ENCODE data around the gene C3orf38.

C3orf38 gene

GRCh38 chr3:88149509-88150362 is at the start of gene C3orf38:
TSS of gene C3orf38 (plus strand) at chr3:88149959. CDS start at chr3:88150053, 94 bp downstream.
- DNase-seq (ENCODE audit: low read depth, low spot score) = peak; percentile 82
- TF ChIP-seq ZNF274 (IDR thresholded peaks at IDR 0.05; ENCODE audit: low read depth, low read length) = no peak
- TF ChIP-seq YY1 (IDR thresholded peaks at IDR 0.05; ENCODE audit: insufficient read depth, insufficient read length) = peak; percentile 33
- Histone ChIP-seq H3K9ac (ENCODE audit: insufficient read length, low read depth) (peak within 1 kb of the TSS; percentile 97), H3K4me1 (ENCODE audit: insufficient read depth, insufficient read length) (no peaks in the 10 kb centered on the region), H3K4me3 (ENCODE audit: insufficient read length, low read depth) (peak within 1 kb of the TSS; percentile 97), H3K36me3 (ENCODE audit: insufficient read depth, insufficient read length, low read length) (peaks cover 25% of the 10 kb centered on the region), H3K27me3 (ENCODE audit: insufficient read depth, insufficient read length) (no peaks in the 10 kb centered on the region), H3K9me3 (ENCODE audit: insufficient read depth, low read length) (no peaks in the 10 kb centered on the region)

GRCh38 chr3:88101142-88101541 is 48.6 kb upstream of the C3orf38 start:
- H3K27me3 ChIP-seq (ENCODE audit: insufficient read depth, insufficient read length) = no peaks in the 10 kb centered on the region
- no peaks in the 10 kb centered on the region for H3K36me3 ChIP-seq (ENCODE audit: insufficient read depth, insufficient read length, low read length)
- H3K9ac ChIP-seq (ENCODE audit: insufficient read length, low read depth) = no peak overlapping the region
- no peak overlapping the region for H3K4me3 ChIP-seq (ENCODE audit: insufficient read length, low read depth)
- no peak for DNase-seq (ENCODE audit: low read depth, low spot score)
- no peak for TF ChIP-seq SUZ12 (IDR thresholded peaks at IDR 0.05; ENCODE audit: extremely low read depth, insufficient read depth, insufficient read length)
- no peak for TF ChIP-seq ZNF274 (IDR thresholded peaks at IDR 0.05; ENCODE audit: low read depth, low read length)
- no peak for TF ChIP-seq YY1 (IDR thresholded peaks at IDR 0.05; ENCODE audit: insufficient read depth, insufficient read length)
- H3K9me3 ChIP-seq (ENCODE audit: insufficient read depth, low read length) = no peaks in the 10 kb centered on the region
- no peaks in the 10 kb centered on the region for H3K4me1 ChIP-seq (ENCODE audit: insufficient read depth, insufficient read length)

- H3K9ac ChIP-seq (ENCODE audit: insufficient read length, low read depth) = no peak overlapping the region
- DNase-seq (ENCODE audit: low read depth, low spot score) = no peak
- H3K36me3 ChIP-seq (ENCODE audit: insufficient read depth, insufficient read length, low read length) = no peaks in the 10 kb centered on the region
- H3K4me1 ChIP-seq (ENCODE audit: insufficient read depth, insufficient read length) = no peaks in the 10 kb centered on the region
- no peaks in the 10 kb centered on the region for H3K9me3 ChIP-seq (ENCODE audit: insufficient read depth, low read length)
- TF ChIP-seq ZNF274 (IDR thresholded peaks at IDR 0.05; ENCODE audit: low read depth, low read length) (no peak), SUZ12 (IDR thresholded peaks at IDR 0.05; ENCODE audit: extremely low read depth, insufficient read depth, insufficient read length) (no peak), YY1 (IDR thresholded peaks at IDR 0.05; ENCODE audit: insufficient read depth, insufficient read length) (no peak)
- H3K27me3 ChIP-seq (ENCODE audit: insufficient read depth, insufficient read length) = no peaks in the 10 kb centered on the region
- H3K4me3 ChIP-seq (ENCODE audit: insufficient read length, low read depth) = no peak overlapping the region
These were observed 44.4 kb upstream of the C3orf38 start for GRCh38 chr3:88105325-88105724.

- H3K36me3 ChIP-seq (ENCODE audit: insufficient read depth, insufficient read length, low read length) = peaks cover 2% of the 10 kb centered on the region
- DNase-seq (ENCODE audit: low read depth, low spot score) = no peak
- H3K9ac ChIP-seq (ENCODE audit: insufficient read length, low read depth) = no peak overlapping the region
- no peak overlapping the region for H3K4me3 ChIP-seq (ENCODE audit: insufficient read length, low read depth)
- H3K9me3 ChIP-seq (ENCODE audit: insufficient read depth, low read length) = no peaks in the 10 kb centered on the region
- no peaks in the 10 kb centered on the region for H3K4me1 ChIP-seq (ENCODE audit: insufficient read depth, insufficient read length)
- TF ChIP-seq SUZ12 (IDR thresholded peaks at IDR 0.05; ENCODE audit: extremely low read depth, insufficient read depth, insufficient read length) (no peak), YY1 (IDR thresholded peaks at IDR 0.05; ENCODE audit: insufficient read depth, insufficient read length) (no peak), ZNF274 (IDR thresholded peaks at IDR 0.05; ENCODE audit: low read depth, low read length) (no peak)
- H3K27me3 ChIP-seq (ENCODE audit: insufficient read depth, insufficient read length) = no peaks in the 10 kb centered on the region
These were observed 37.5 kb upstream of the C3orf38 start for GRCh38 chr3:88112289-88112688.

GRCh38 chr3:88113311-88114162 is 36.2 kb upstream of the C3orf38 start:
- Histone ChIP-seq H3K9ac (ENCODE audit: insufficient read length, low read depth) (no peak overlapping the region), H3K4me1 (ENCODE audit: insufficient read depth, insufficient read length) (no peaks in the 10 kb centered on the region), H3K4me3 (ENCODE audit: insufficient read length, low read depth) (no peak overlapping the region), H3K9me3 (ENCODE audit: insufficient read depth, low read length) (no peaks in the 10 kb centered on the region), H3K27me3 (ENCODE audit: insufficient read depth, insufficient read length) (no peaks in the 10 kb centered on the region), H3K36me3 (ENCODE audit: insufficient read depth, insufficient read length, low read length) (peaks cover 2% of the 10 kb centered on the region)
- DNase-seq (ENCODE audit: low read depth, low spot score) = peak; percentile 58
- no peak for TF ChIP-seq ZNF274 (IDR thresholded peaks at IDR 0.05; ENCODE audit: low read depth, low read length)
- TF ChIP-seq YY1 (IDR thresholded peaks at IDR 0.05; ENCODE audit: insufficient read depth, insufficient read length) = no peak
- TF ChIP-seq SUZ12 (IDR thresholded peaks at IDR 0.05; ENCODE audit: extremely low read depth, insufficient read depth, insufficient read length) = no peak

- no peak overlapping the region for H3K4me3 ChIP-seq (ENCODE audit: insufficient read length, low read depth)
- TF ChIP-seq SUZ12 (IDR thresholded peaks at IDR 0.05; ENCODE audit: extremely low read depth, insufficient read depth, insufficient read length) (no peak), YY1 (IDR thresholded peaks at IDR 0.05; ENCODE audit: insufficient read depth, insufficient read length) (no peak), ZNF274 (IDR thresholded peaks at IDR 0.05; ENCODE audit: low read depth, low read length) (no peak)
- H3K36me3 ChIP-seq (ENCODE audit: insufficient read depth, insufficient read length, low read length) = peaks cover 2% of the 10 kb centered on the region
- DNase-seq (ENCODE audit: low read depth, low spot score) = no peak
- no peak overlapping the region for H3K9ac ChIP-seq (ENCODE audit: insufficient read length, low read depth)
- no peaks in the 10 kb centered on the region for H3K27me3 ChIP-seq (ENCODE audit: insufficient read depth, insufficient read length)
- H3K4me1 ChIP-seq (ENCODE audit: insufficient read depth, insufficient read length) = no peaks in the 10 kb centered on the region
- no peaks in the 10 kb centered on the region for H3K9me3 ChIP-seq (ENCODE audit: insufficient read depth, low read length)
These were observed 34.7 kb upstream of the C3orf38 start for GRCh38 chr3:88114878-88115549.
